Keratinocyte (primary cell): ENCODE results near the gene SYT2.

Experiments
- CTCF ChIP-seq, 3 experiments: IDR thresholded peaks in 1 of 3; conservative IDR thresholded peaks in 1 of 3; optimal IDR thresholded peaks in 1 of 3; 2 replicates in 2 of 3; 3 replicates in 1 of 3; pipeline versions ENCODE3 to v1.5.1; 2011; ENCODE audit warnings: low read length in 3 of 3, mild to moderate bottlenecking in 3 of 3, moderate library complexity in 2 of 3, control low read depth in 1 of 3, inconsistent platforms in 1 of 3; ENCODE audit not compliant: insufficient read depth in 2 of 3; ENCODE audit errors: extremely low read depth in 1 of 3
- EZH2 ChIP-seq: IDR thresholded peaks from one replicate; pipeline ENCODE4 v1.6.1; 2012; ENCODE audit warnings: inconsistent platforms, mild to moderate bottlenecking, low read length, moderate library complexity

- TF ChIP-seq EZH2 (no peak), CTCF (optimal IDR thresholded peaks at IDR 0.05 in 1 of 3, IDR thresholded peaks at IDR 0.05 in 1 of 3, conservative IDR thresholded peaks at IDR 0.05 in 1 of 3; ENCODE audit: extremely low read depth in 1 of 3, insufficient read depth in 2 of 3, low read length in 3 of 3) (no peak)
These were observed 48.2 kb downstream of the SYT2 start for GRCh38 chr1:202662081-202662480.
